Measurements from ENCODE around the gene ADAMTSL3. TPM values are rescaled to one million over a fixed set of nuclear protein-coding genes. Genes with fewer than 3 reads are reported as not detected.

The ADAMTSL3 gene
- total RNA-seq, 1 donor from 2014 or later, result 0.67 TPM

- no peak overlapping the region for H3K4me3 ChIP-seq (ENCODE audit: low read depth, low read length)
- no peak for TF ChIP-seq CTCF (IDR thresholded peaks at IDR 0.05; ENCODE audit: insufficient read depth, low read length, poor library complexity, severe bottlenecking)
- H3K36me3 ChIP-seq (ENCODE audit: control insufficient read depth, insufficient read depth, low read length), result no peaks in the 10 kb centered on the region
Observed at GRCh38 chr15:83762367-83762766, 108.4 kb downstream of the ADAMTSL3 start.

GRCh38 chr15:83764201-83764838 is 110.4 kb downstream of the ADAMTSL3 start:
- TF ChIP-seq CTCF (IDR thresholded peaks at IDR 0.05; ENCODE audit: insufficient read depth, low read length, poor library complexity, severe bottlenecking), result no peak
- DNase-seq (ENCODE audit: low read depth), result no peak

More at GRCh38 chr15:83762367-83762766, 108.4 kb downstream of the ADAMTSL3 start:
- no peaks in the 10 kb centered on the region for H3K27me3 ChIP-seq (ENCODE audit: control insufficient read depth, insufficient read depth, low read length)
- DNase-seq (ENCODE audit: low read depth), result no peak

GRCh38 chr15:83766339-83766738 is 112.4 kb downstream of the ADAMTSL3 start:
- TF ChIP-seq CTCF (IDR thresholded peaks at IDR 0.05; ENCODE audit: insufficient read depth, low read length, poor library complexity, severe bottlenecking), result no peak
- Histone ChIP-seq H3K4me3 (ENCODE audit: low read depth, low read length) (no peak overlapping the region), H3K27me3 (ENCODE audit: control insufficient read depth, insufficient read depth, low read length) (no peaks in the 10 kb centered on the region), H3K36me3 (ENCODE audit: control insufficient read depth, insufficient read depth, low read length) (no peaks in the 10 kb centered on the region)
- DNase-seq (ENCODE audit: low read depth), result no peak

More at GRCh38 chr15:83764201-83764838, 110.4 kb downstream of the ADAMTSL3 start:
- Histone ChIP-seq H3K36me3 (ENCODE audit: control insufficient read depth, insufficient read depth, low read length) (no peaks in the 10 kb centered on the region), H3K4me3 (ENCODE audit: low read depth, low read length) (no peak overlapping the region), H3K27me3 (ENCODE audit: control insufficient read depth, insufficient read depth, low read length) (no peaks in the 10 kb centered on the region)

- DNase-seq (ENCODE audit: low read depth), result no peak
- TF ChIP-seq CTCF (IDR thresholded peaks at IDR 0.05; ENCODE audit: insufficient read depth, low read length, poor library complexity, severe bottlenecking), result no peak
- Histone ChIP-seq H3K4me3 (ENCODE audit: low read depth, low read length) (no peak overlapping the region), H3K36me3 (ENCODE audit: control insufficient read depth, insufficient read depth, low read length) (no peaks in the 10 kb centered on the region), H3K27me3 (ENCODE audit: control insufficient read depth, insufficient read depth, low read length) (no peaks in the 10 kb centered on the region)
Observed at GRCh38 chr15:83767741-83768140, 113.8 kb downstream of the ADAMTSL3 start.

GRCh38 chr15:83769411-83769999 is 115.6 kb downstream of the ADAMTSL3 start:
- no peak for TF ChIP-seq CTCF (IDR thresholded peaks at IDR 0.05; ENCODE audit: insufficient read depth, low read length, poor library complexity, severe bottlenecking)
- no peak for DNase-seq (ENCODE audit: low read depth)

More at GRCh38 chr15:83769411-83769999, 115.6 kb downstream of the ADAMTSL3 start:
- H3K36me3 ChIP-seq (ENCODE audit: control insufficient read depth, insufficient read depth, low read length), result no peaks in the 10 kb centered on the region
- H3K4me3 ChIP-seq (ENCODE audit: low read depth, low read length), result no peak overlapping the region
- no peaks in the 10 kb centered on the region for H3K27me3 ChIP-seq (ENCODE audit: control insufficient read depth, insufficient read depth, low read length)
